Mesenchymal stem cell (in vitro differentiated cells and primary cell): ENCODE measurements around the gene IL36G.

ENCODE experiments used
- DNase-seq: peaks from one replicate; pipeline ENCODE4 v3.0.0-alpha.2; 2013
- H2AFZ ChIP-seq: one replicate; pipeline ENCODE4 v1.6.1; 2013; ENCODE audit warnings: low read depth, mild to moderate bottlenecking, control low read depth, inconsistent platforms, low read length, moderate library complexity
- H2AK5ac ChIP-seq: 2 replicates; pipeline ENCODE4 v1.6.1; 2013; ENCODE audit warnings: low read length, moderate library complexity, mild to moderate bottlenecking, inconsistent platforms; ENCODE audit not compliant: severe bottlenecking
- H2BK120ac ChIP-seq: one replicate; pipeline ENCODE4 v1.6.1; 2013; ENCODE audit warnings: low read depth, mild to moderate bottlenecking, inconsistent platforms, low read length, moderate library complexity
- H2BK12ac ChIP-seq, 2 experiments: one replicate each; pipeline ENCODE4 v1.6.1; 2013; ENCODE audit warnings: inconsistent platforms in 2 of 2, low read length in 2 of 2, mild to moderate bottlenecking in 2 of 2, moderate library complexity in 2 of 2, control low read depth in 1 of 2
- H2BK15ac ChIP-seq: one replicate; pipeline ENCODE4 v1.6.1; 2013; ENCODE audit warnings: mild to moderate bottlenecking, low read depth, inconsistent platforms; ENCODE audit not compliant: poor library complexity, severe bottlenecking
- H2BK5ac ChIP-seq: 2 replicates; pipeline ENCODE4 v1.6.1; 2013; ENCODE audit warnings: low read depth, mild to moderate bottlenecking, low read length, control low read depth, inconsistent platforms; ENCODE audit not compliant: poor library complexity, severe bottlenecking
- H3K14ac ChIP-seq, 2 experiments: one replicate each; pipeline ENCODE4 v1.6.1; 2013; ENCODE audit warnings: inconsistent platforms in 2 of 2, low read length in 2 of 2, control low read depth in 1 of 2, mild to moderate bottlenecking in 1 of 2, moderate library complexity in 1 of 2
- H3K18ac ChIP-seq, 2 experiments: one replicate each; pipeline ENCODE4 v1.6.1; 2013; ENCODE audit warnings: inconsistent platforms in 2 of 2, low read length in 2 of 2, control low read depth in 1 of 2, low read depth in 1 of 2, mild to moderate bottlenecking in 1 of 2
- H3K23ac ChIP-seq, 2 experiments: one replicate each; pipeline ENCODE4 v1.6.1; 2013; ENCODE audit warnings: inconsistent platforms in 2 of 2, low read length in 2 of 2, mild to moderate bottlenecking in 2 of 2, moderate library complexity in 2 of 2, control low read depth in 1 of 2
- H3K27ac ChIP-seq: 2 replicates; pipeline ENCODE4 v1.5.1; 2013; ENCODE audit warnings: mild to moderate bottlenecking, moderate library complexity, low read length, control low read depth, inconsistent platforms; ENCODE audit not compliant: poor library complexity, severe bottlenecking
- H3K27me3 ChIP-seq, 2 experiments: 2 replicates each; pipeline versions ENCODE4 v1.6.1 to v1.7.0; 2013; ENCODE audit warnings: low read length in 2 of 2, mild to moderate bottlenecking in 2 of 2, moderate library complexity in 2 of 2, control low read depth in 1 of 2, inconsistent platforms in 1 of 2; ENCODE audit not compliant: control insufficient read depth in 1 of 2, insufficient read depth in 1 of 2
- H3K36me3 ChIP-seq, 2 experiments: 2 replicates each; pipeline versions ENCODE4 v1.6.1 to v1.7.0; 2013; ENCODE audit warnings: low read length in 2 of 2, control low read depth in 1 of 2, inconsistent platforms in 1 of 2, low read depth in 1 of 2, mild to moderate bottlenecking in 1 of 2; ENCODE audit not compliant: insufficient read depth in 2 of 2, control insufficient read depth in 1 of 2
- H3K4ac ChIP-seq, 2 experiments: one replicate each; pipeline ENCODE4 v1.6.1; 2013; ENCODE audit warnings: inconsistent platforms in 2 of 2, low read length in 2 of 2, mild to moderate bottlenecking in 2 of 2, moderate library complexity in 2 of 2, control low read depth in 1 of 2, low read depth in 1 of 2
- H3K4me1 ChIP-seq: 2 replicates; pipeline ENCODE4 v1.6.1; 2013; ENCODE audit warnings: low read depth, low read length, control low read depth; ENCODE audit not compliant: control insufficient read depth, insufficient read depth
- H3K4me2 ChIP-seq: 2 replicates; pipeline ENCODE4 v1.6.1; 2013; ENCODE audit warnings: low read length, mild to moderate bottlenecking, inconsistent platforms; ENCODE audit not compliant: poor library complexity, severe bottlenecking
- H3K4me3 ChIP-seq, 2 experiments: 2 replicates each; pipeline versions ENCODE4 v1.5.1 to v1.7.0; 2013; ENCODE audit warnings: low read length in 2 of 2, mild to moderate bottlenecking in 2 of 2, control low read depth in 1 of 2, low read depth in 1 of 2; ENCODE audit not compliant: insufficient read depth in 1 of 2
- H3K79me1 ChIP-seq: replicated peaks from 2 replicates; pipeline ENCODE4 v1.6.1; 2013; ENCODE audit warnings: mild to moderate bottlenecking, control low read depth, low read length, inconsistent platforms; ENCODE audit not compliant: poor library complexity, severe bottlenecking
- H3K9ac ChIP-seq: 2 replicates; pipeline ENCODE4 v1.7.0; 2013; ENCODE audit warnings: mild to moderate bottlenecking, low read length, moderate library complexity
- H3K9me3 ChIP-seq: 2 replicates; pipeline ENCODE4 v1.7.0; 2013; ENCODE audit warnings: mild to moderate bottlenecking, low read length; ENCODE audit not compliant: control insufficient read depth
- H4K8ac ChIP-seq: one replicate; pipeline ENCODE4 v1.6.1; 2013; ENCODE audit warnings: inconsistent platforms, mild to moderate bottlenecking, low read length, moderate library complexity
- H4K91ac ChIP-seq: one replicate; pipeline ENCODE4 v1.6.1; 2013; ENCODE audit warnings: mild to moderate bottlenecking, low read length, inconsistent platforms
- WGBS: methylation state at CpG from one replicate; pipeline ENCODE4 v1.1.7; 2013; ENCODE audit warnings: mixed read lengths; 5-methylcytosine and 5-hydroxymethylcytosine counted together

The IL36G gene

DNA sequence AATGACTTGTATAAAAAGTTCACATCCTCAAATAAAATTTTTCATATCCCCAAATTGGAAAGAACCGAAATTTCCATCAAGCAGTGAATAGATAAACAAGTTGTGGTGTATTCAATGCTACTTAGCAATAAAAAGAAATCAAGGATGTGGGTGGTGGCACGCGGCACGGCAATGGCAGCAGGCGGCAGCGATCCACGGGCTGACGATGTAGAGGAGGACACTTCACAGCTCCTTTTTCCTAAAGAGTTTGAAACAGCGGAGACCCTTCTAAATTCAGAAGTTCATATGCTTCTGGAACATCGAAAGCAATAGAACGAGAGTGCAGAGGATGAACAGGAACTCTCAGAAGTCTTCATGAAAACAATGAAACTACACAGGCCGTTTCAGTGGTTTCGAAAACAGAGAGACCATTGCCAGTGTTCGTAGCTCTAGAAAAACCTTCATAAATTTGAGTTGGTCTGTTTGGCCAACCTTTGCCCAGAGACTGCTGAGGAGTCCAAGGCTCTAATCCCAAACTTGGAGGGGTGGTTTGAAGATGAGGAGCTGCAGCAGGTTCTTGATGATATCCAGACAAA, 17.6 kb downstream of the IL36G start:
- Histone ChIP-seq H3K4me3 (no peak overlapping the region), H3K9ac (no peak overlapping the region), H2BK120ac (no peak overlapping the region), H2AFZ (no peak overlapping the region), H3K14ac (no peak overlapping the region), H3K27ac (no peak overlapping the region), H3K79me1 (no peaks in the 10 kb centered on the region), H3K27me3 (peaks cover 3 to 4% of the 10 kb centered on the region in 2 experiments), H4K91ac (no peak overlapping the region), H3K23ac (no peak overlapping the region), H2BK5ac (no peak overlapping the region), H2AK5ac (no peak overlapping the region), H3K4me2 (no peak overlapping the region), H3K36me3 (no peaks in the 10 kb centered on the region), H2BK15ac (no peak overlapping the region), H4K8ac (no peak overlapping the region), H3K18ac (no peak overlapping the region), H3K4ac (no peak overlapping the region), H2BK12ac (no peak overlapping the region), H3K9me3 (peaks cover 45% of the 10 kb centered on the region), H3K4me1 (no peaks in the 10 kb centered on the region)
- 90% methylated on average over 13 of the region's 14 CpGs for WGBS
- no peak for DNase-seq

DNA sequence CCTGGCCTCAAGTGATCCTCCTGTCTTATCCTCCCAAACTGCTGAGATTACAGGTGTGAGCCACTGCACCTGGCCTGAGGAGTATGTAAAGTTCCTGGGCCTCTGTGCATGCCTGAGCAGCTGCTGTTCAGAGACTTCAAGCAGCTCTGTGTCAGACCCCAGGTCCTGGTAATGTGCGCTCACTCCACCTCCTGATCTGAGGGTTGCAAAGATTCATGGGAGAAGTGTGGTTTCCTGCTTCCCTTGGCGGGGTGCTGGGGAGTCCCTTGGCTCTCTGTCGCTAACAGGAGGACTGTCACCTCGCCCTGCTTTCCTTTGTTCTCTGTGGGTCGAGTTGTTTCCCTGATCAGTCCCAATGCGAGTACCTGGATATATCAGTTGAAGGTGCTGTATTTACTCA, 18.8 kb downstream of the IL36G start:
- no peaks in the 10 kb centered on the region for H3K4me1 ChIP-seq
- H3K4me3 ChIP-seq: no peak overlapping the region
- H2BK12ac ChIP-seq: no peak overlapping the region
- peaks cover 56% of the 10 kb centered on the region for H3K9me3 ChIP-seq
- DNase-seq: no peak
- H2BK15ac ChIP-seq: no peak overlapping the region
- no peak overlapping the region for H3K4ac ChIP-seq
- H2AFZ ChIP-seq: no peak overlapping the region
- H3K27me3 ChIP-seq: peaks cover 3 to 4% of the 10 kb centered on the region in 2 experiments
- H4K8ac ChIP-seq: no peak overlapping the region
- H3K18ac ChIP-seq: no peak overlapping the region
- no peaks in the 10 kb centered on the region for H3K36me3 ChIP-seq
- no peak overlapping the region for H3K27ac ChIP-seq
- no peak overlapping the region for H3K23ac ChIP-seq
- H2AK5ac ChIP-seq: no peak overlapping the region
- no peak overlapping the region for H3K9ac ChIP-seq
- 44% methylated on average over 6 of the region's 6 CpGs for WGBS
- no peak overlapping the region for H4K91ac ChIP-seq
- H3K4me2 ChIP-seq: no peak overlapping the region
- H2BK5ac ChIP-seq: no peak overlapping the region
- no peak overlapping the region for H2BK120ac ChIP-seq
- no peak overlapping the region for H3K14ac ChIP-seq
- no peaks in the 10 kb centered on the region for H3K79me1 ChIP-seq

DNA sequence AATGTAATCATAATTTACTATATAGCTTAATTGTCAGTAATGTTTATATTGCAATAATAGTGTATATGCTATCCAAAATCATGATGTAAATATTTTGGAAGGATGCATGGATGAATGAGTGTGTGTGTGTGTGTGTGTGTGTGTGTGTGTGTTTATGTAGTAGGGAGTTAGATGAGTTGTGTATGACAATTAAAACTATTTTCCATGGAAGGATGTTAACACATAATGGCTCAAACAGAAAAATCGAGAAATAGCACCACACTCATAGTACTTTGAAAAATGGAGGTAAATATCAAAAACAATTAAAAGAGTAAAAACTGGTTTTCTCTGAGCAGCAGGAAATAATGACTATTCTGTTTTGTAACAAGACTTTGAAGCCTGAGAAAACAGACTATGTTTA, 19.3 kb downstream of the IL36G start:
- H3K4ac ChIP-seq: no peak overlapping the region
- H3K18ac ChIP-seq: no peak overlapping the region
- no peak overlapping the region for H3K9ac ChIP-seq
- WGBS: no CpG with 5 or more reads among the region's 1 CpG
- no peaks in the 10 kb centered on the region for H3K79me1 ChIP-seq
- H3K36me3 ChIP-seq: no peaks in the 10 kb centered on the region
- H3K27me3 ChIP-seq: peaks cover 3 to 4% of the 10 kb centered on the region in 2 experiments
- no peak overlapping the region for H2BK120ac ChIP-seq
- no peak overlapping the region for H3K23ac ChIP-seq
- H2AK5ac ChIP-seq: no peak overlapping the region
- no peak overlapping the region for H2BK5ac ChIP-seq
- no peak overlapping the region for H3K4me2 ChIP-seq
- no peak for DNase-seq
- no peak overlapping the region for H2AFZ ChIP-seq
- no peak overlapping the region for H4K91ac ChIP-seq
- H4K8ac ChIP-seq: no peak overlapping the region
- peaks cover 55% of the 10 kb centered on the region for H3K9me3 ChIP-seq
- H3K27ac ChIP-seq: no peak overlapping the region
- no peak overlapping the region for H3K4me3 ChIP-seq
- no peak overlapping the region for H2BK12ac ChIP-seq
- H3K4me1 ChIP-seq: no peaks in the 10 kb centered on the region
- no peak overlapping the region for H2BK15ac ChIP-seq
- no peak overlapping the region for H3K14ac ChIP-seq

DNA sequence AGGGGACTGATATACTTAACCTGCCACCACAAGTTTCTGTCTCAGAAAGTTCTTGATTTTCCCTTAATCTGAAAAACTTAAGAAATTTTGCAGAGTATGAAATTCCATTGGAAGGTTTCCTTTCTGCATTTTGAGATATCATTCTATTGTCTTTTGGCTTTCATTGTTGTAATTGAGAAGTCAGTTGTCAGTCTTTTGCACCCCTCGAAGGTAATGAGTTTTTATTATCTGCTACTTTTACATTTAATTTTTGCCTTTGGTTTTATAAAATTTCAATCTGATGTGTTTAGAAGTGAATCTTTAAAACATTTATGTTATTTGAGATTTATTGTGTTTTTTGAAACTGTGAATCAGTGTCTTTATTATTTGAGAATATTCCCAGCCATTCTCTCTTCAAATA, 22.6 kb downstream of the IL36G start:
- H3K4ac ChIP-seq: no peak overlapping the region
- no peak overlapping the region for H2BK12ac ChIP-seq
- H3K4me2 ChIP-seq: no peak overlapping the region
- no peak overlapping the region for H2AK5ac ChIP-seq
- H3K14ac ChIP-seq: no peak overlapping the region
- H3K23ac ChIP-seq: no peak overlapping the region
- no peak overlapping the region for H3K18ac ChIP-seq
- no peaks in the 10 kb centered on the region for H3K4me1 ChIP-seq
- H4K91ac ChIP-seq: no peak overlapping the region
- no peak overlapping the region for H2AFZ ChIP-seq
- no peaks in the 10 kb centered on the region for H3K79me1 ChIP-seq
- DNase-seq: no peak
- H3K9ac ChIP-seq: no peak overlapping the region
- WGBS: no CpG with 5 or more reads among the region's 1 CpG
- H3K4me3 ChIP-seq: no peak overlapping the region
- H2BK5ac ChIP-seq: no peak overlapping the region
- H3K9me3 ChIP-seq: peaks cover 45% of the 10 kb centered on the region
- H3K36me3 ChIP-seq: no peaks in the 10 kb centered on the region
- no peak overlapping the region for H3K27ac ChIP-seq
- H2BK120ac ChIP-seq: no peak overlapping the region
- no peak overlapping the region for H2BK15ac ChIP-seq
- H3K27me3 ChIP-seq: peaks cover 4 to 5% of the 10 kb centered on the region in 2 experiments
- no peak overlapping the region for H4K8ac ChIP-seq
